GM19463 (cell line): ENCODE measurements around the gene PRMT7.

Experiments
- ATAC-seq: cut with Tn5 transposase; IDR thresholded peaks from one replicate; pipeline ENCODE4 v1.9.1; 2021; ENCODE audit warnings: mild to moderate bottlenecking, moderate library complexity; ENCODE audit not compliant: unreplicated experiment

PRMT7 gene

DNA sequence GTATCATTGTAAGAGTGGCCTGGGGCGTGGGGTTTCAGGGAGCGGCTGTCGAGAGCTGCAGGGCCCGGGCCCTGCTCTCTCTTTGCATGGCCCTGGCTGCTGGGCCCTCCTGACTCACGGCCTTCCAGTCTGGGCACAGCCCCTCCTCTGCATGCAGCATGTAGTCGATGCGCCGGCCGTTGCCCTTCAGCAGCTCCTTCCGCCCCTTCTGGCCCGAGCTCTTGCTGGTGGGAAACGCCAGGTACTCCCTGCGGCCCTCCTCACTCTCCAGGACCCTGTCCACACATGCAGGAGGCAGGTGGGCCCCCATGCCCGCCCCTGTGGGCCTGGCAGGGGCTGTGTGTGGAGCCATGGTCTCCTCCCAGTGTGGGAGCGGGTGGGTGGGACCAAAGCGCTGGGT lies 50.7 kb downstream of the PRMT7 start:
- no peak for ATAC-seq

DNA sequence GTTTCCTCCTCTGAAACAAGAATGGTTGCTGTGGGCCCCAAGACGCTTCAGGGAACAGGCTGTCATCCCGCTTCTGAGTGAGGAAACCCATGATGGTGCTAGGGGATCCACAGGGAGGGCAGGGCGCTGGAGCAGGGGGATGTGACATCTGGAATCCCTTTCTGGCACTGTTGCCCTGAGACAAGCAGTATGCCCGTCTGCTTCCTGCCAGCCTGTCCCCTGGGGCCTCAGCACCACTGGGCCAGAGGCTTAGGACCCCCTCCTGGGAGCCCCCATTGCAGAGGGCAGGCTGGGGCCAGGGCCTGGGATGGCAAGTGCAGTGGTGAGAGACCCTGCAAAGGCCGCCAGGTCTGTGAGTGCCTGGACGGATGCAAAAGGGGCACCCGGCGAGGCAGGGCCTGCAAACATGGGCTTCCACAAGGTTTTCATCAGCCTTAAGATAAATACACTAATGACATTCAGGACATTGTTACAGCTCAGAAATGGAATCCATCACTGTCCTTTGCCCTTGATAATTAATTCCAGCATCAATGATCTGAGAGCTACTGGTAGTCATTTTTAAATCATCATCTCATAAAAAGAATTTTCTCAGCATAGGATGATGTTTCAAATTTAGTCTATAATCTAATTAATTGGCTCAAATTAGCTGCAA lies 51.6 kb downstream of the PRMT7 start:
- no peak for ATAC-seq

DNA sequence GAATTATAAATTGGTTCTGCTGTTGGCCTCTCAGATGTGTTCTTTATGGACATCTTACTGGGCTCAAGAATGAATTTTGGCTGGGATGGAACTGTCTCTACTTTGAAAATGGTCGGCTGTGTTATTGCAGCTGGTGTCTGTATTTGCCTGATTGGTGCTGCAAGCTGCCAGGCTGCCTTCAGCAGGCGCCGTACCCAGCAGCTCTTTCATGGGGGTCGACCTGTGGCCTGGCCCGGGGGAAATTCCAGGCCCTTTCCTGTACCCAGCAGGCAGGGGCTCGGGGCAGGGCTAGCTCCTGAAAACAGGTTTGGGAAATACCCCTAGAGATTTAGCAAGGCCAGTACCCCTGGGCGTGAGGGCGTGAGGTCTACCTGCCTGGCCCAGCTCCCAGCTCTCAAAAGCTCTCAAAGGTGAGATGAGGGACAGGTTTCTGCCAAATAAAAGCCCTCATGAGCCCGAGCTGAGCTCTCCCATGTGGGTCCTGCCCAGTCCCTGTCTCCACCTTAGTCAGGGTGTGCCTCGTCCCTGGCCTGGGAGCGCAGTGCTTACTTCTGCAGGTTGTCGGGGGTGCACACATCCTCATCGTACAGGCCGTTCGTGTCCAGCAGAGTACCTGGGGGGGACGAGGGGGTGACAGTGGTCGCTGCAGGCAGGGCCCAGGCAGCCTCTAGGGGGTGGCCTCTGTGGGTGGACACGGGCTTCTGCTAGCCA lies 52.3 kb downstream of the PRMT7 start:
- no peak for ATAC-seq

DNA sequence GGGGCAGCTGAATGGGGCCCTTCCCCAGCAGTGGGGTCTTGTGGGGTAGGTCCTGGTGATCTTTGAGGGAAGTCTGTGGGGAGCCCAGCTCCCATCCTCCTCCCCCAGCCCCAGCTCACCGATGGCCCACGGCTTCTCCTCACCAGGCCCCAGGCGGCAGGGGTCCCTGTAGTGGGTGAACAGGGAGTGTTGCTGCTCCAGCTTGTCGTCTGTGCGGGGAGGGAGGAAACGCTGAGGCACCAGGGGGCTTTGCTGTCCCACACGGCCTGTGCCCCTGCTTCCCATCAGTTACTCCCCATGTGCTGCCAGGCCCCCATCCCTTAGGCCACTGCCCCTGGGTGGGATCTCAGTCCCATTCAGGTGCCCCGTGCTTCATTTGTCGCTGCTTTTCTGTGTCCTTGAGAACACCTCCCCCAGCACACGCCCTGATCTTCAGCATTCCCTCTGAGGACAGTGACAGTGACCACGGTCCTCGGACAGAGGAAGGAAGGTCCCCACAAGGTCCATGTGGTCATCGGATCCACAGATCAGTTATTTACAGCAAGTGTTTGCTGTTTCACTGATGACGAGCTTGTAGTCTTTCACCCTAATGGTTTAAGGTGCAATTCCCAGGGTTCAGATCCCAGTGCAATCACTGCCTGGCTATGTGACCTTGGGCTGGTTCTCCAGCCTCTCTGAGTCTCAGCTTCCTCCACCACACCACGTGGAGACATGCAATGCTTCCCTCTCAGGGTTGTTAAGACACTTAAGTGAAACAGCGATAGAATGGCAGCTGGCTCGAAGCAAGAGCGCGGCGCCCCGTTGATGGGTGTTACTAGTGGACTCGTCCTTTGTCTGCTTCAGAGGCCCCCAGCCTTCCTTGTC lies 53.1 kb downstream of the PRMT7 start:
- ATAC-seq, result no peak

DNA sequence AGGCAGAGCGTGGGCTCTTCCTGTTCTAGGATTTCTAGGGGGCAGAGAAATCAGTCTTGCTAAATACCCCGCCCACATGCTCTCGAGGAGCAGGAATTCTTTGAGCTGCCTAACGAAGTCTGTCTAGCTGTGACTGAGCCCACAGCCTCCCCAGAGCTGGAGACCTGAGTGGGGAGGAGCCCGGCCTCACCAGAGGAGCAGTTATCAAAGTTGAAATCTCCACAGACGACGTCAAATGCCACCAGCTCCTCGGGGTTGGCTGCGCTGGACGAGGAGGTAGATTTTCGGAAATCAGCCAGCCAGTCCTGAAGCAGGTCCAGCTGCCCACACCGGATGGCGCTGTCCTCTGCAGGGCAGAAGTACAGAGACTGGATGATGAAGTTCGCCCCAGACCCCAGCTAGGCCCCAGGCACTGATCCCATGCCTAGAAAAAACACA lies 53.8 kb downstream of the PRMT7 start:
- no peak for ATAC-seq

DNA sequence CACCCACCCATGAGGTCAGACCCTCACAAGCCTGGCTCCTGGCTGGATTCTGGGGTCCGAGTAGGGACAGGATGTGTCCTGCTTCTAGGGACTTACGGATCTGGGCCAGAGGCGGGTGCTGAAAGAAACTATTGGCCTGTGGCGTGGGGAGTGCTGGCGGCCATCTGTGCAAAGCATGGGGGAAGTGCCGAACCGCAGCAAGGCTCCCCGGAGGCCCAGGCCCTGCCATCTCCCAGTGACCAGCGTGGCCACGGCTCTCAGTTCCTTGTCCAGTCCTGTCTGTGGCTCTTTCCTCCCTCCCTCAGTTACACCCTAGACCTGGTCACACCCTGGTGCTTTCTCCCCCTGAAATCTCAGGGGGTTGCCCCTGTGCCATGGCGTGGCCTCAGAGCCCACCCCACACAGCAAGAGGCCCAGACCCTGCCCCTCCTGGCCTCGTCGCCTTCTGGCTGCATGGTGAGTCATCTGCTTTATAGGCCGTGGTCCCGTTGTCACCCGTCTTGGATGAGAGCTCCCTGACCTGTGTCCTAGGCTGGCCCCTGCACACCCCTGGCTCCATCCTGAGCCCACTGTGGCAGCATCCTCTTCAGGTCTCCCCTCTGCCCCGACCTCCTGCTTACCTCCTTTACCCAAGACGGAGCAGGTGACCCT lies 54.5 kb downstream of the PRMT7 start:
- no peak for ATAC-seq

DNA sequence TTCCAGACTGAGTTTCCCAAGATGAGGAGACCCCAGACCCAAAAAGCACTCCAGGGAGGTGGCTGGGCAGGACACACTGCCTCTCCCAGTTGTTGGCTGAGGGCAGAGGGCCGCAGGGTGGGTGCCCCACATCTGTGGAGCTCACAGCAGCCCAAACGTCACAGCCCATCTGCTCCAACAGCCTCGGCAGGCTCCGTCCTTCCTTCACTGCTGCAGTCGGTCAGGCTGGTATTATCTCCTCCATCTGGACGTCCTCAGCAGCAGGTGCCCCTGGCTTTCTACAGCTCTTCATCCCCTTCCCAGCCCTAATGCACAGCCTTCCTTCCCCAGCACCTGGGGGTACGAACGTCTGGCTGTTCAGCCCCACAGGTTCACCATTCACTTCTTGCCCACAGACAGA lies 55.2 kb downstream of the PRMT7 start:
- no peak for ATAC-seq

DNA sequence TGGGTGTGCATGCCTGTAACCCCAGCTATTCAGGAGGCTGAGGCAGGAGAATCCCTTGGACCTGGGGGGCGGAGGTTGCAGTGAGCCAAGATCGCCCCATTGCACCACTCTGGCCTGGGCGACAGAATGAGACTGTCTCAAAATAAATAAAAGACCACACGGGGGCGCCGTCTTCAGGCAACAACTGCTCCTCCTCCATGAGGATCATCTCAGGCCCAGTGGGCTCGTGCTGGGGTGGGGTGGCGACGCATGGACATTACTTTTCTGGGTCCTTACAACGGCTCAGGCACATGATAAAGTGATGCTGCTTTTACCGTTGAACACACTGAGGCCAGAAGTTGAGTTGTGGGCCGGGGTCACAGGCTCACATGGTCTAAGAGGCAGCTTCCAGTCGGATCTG lies 56.2 kb downstream of the PRMT7 start:
- ATAC-seq, result no peak

DNA sequence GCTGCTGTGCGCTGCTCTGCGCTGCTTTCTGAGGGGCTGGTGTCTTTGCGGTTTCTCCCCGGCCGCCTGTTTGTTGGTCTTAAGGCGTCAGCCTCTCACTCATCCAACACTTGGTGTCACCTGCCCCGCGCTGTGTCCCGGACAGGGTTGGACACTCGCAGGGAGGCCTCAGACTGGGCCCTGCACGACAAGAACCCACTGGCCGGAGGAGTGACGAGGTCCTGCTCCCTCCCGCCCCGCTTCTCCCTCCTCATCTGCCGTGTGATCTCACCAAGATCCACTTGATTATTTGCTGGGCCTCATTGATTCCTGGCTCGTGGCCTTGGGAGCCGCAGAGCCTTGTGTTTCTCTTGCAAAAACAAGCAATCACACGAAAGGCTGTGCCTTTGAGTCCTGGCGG lies 56.6 kb downstream of the PRMT7 start:
- no peak for ATAC-seq

DNA sequence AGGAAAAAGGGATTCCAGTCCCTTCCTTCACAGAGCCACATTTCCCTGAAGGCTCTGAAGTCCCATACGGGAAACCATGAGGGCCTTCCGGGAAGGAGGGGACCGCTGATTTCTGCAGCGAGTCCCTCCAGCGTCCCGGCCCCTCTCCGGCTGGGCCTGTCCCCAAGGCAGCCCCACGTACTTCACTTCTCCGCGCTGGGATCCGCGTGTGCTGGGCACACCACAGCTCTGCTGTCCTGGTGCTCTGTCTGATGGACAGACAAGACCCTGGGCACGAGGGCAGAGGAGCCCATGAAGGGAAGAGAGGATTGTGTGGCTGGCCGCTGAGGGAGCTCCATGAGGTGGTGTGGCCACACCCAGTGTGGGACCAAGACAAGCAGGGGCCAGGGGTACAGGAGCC lies 57.1 kb downstream of the PRMT7 start:
- no peak for ATAC-seq

DNA sequence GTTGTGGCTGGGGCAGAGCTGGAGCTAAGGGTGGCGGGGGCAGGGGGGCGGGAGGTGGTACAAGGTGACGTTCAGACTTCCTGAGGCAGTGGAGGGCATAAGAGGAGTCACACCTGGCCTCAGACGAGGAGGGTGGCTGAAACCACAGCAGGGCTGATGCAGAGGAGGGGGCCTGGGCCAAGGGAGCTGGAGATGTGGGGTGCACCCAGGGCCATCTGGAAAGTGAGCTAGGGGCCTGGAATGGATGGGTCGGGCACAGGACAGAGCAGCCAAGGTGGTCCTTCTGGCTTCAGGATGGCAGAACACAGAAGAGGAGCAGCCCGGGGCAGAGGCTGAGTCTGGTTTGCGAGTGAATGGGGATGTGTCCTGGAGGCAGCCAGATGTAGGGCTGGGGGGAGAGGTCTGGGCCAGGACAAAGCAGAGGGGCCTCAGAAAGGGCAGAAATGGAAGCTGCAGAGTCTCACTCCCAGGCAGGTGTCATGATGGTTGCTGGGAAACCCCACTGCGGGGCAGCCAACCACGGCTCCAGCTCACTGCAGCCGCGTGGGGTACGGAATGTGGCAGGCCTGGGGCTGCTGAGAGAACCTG lies 57.6 kb downstream of the PRMT7 start:
- ATAC-seq, result no peak

DNA sequence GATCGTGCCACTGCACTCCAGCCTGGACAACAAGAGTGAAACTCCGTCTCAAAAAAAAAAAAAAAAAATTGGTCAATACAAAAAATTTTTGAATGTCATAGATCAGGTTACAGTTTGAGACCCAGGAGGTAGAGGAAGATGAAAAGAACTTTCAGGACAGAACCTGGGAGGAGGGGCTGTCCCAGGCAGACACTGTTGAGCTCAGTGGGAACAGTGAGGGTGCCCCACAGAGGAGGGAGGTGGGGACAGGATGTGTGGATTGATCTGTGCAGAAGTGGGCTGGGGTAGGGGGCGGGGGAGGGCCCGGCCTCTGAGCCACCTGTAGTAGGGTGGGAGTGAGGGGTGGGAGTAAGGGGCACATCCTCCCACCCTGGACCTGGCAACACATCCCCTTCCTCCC lies 58.3 kb downstream of the PRMT7 start:
- no peak for ATAC-seq

DNA sequence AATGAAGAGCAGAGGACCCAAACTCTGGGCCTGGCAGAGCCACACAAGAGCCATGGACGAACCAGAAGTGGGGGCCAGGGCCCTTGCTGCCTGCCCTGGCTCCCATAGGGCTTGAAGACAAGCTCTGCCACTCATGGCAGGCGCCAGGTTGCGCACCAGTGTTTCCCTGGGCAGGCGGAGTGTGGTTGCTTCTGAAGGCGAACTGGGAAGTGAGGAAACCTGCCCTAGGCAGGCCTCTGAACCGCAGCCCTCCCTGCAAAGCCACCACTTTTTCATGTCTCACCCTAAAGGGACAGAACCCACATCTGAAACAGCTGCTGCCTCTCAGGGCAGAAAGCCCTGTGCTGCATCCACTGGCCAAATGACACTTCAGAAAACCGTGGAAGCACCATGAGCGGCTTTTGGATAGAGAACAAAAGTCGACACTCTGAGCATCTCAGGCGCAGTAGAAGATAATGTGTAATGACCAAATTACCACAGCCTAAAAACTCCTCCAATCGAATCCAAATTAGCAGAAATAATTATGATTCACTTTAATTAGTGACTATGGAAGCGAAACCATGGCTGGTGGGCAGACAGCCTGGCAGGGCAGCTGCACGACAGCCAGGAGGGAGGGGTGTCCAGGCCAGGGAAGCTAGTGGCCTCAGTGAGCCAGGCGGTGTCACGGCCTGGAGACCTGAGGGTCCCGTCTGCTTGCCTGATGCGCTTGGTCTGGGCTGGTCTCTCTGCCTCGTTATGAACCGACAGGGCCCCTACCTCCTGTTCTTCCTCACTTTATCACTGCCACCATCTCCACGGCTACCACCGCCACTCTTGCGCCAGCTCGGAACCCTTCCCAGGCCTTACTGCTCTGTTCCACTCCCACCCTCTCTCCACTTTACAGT lies 59.1 kb downstream of the PRMT7 start:
- peak; percentile 71 for ATAC-seq

DNA sequence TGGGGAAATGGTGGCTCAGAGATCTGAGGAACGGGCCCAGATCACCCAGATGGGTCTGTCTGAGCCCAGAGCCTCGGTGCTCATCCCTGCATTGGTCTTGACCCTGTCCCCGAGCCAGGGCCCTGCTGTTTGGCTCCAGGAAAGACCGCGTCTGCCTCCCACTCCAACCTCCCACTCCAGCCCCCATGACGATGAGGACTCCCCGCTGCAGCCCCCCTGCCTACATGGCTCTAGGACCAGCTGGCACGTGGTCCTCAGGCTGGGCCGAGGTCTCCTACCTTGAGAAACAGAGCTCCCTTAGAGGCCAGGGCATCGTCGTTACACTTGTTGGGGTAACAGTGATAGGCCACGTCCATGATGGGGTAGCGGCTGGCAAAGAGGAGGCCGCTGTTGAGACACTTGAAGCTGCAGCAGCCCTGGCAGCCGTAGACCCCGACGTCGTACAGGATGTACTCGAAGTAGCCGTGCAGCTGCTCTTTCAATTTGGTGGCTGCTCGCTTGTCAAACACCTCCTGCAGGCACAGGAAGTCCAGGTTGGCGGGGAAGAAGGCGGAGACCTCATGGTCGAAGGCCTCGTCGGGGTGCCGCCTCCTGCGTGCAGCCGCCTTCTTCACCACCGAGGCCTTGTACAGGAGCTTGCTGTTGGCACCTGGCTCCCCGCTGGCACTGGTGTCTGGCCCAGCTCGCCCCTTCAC lies 59.9 kb downstream of the PRMT7 start:
- no peak for ATAC-seq

DNA sequence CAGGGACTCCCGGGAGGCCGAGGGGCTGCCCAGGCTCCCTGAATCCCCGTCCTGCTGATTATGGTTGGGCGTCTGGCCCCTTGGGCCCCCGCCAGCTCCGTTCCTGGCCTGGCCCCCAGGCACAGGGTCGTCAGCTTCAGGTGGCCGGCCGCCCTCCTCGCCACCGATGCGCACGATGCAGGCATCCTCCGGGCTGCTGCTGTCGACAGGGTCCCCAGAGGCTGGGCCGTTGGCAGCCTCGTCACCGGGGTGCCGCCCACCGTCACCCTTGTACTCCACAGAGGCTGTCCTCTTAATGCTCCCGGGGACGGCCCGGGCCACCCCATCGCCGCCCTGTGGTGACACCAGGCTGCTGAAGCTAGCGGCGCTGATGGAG lies 60.4 kb downstream of the PRMT7 start:
- ATAC-seq, result no peak

DNA sequence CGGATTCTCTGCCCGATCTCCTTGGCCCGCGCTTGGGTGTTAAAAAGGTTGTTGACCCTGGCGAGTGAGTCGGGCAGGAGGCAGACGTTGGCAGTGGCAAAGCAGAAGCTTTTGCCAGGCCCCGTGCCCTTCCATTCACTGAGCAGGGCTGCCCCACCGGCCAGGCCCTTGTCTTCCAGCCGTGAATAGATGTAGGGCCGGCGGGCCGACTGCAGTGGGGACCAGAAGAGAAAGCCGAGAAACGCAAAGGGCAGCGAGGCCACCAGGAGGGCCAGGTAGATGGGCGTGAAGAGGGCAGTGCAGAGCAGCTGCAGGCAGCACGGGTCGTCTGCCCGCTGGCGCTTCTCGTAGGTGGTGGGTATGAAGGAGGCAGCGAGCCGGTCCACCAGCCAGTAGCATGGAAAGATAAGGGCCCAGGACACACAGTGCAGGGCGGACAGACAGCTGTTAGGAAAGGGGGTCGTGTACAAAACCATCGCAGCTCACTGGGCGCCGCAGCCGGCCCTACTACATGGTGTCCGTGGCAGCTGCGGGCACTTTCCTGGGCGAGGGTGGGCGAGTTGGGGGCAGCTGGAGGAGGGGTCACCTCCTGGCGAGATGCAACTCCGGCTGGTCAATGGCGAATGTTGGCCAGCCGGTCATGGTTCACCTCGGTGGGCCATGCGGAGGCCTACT lies 61.0 kb downstream of the PRMT7 start:
- ATAC-seq, result no peak

DNA sequence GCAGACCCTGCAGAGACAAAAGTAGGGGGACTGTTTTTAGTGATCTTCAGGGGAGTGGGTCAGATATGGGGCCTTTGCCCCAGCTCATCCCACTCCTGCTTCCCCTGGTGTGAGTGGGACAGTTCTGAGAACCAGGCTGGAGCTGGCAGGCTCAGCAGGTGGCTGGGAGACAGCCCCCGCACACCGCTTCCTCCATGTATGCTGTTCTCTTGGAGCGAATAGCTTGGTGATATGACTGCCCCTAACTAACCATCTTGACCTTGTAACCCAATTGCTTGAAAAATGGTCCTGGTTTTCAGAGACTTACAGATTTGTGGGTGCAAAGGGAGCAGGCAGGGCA lies 61.5 kb downstream of the PRMT7 start:
- no peak for ATAC-seq

DNA sequence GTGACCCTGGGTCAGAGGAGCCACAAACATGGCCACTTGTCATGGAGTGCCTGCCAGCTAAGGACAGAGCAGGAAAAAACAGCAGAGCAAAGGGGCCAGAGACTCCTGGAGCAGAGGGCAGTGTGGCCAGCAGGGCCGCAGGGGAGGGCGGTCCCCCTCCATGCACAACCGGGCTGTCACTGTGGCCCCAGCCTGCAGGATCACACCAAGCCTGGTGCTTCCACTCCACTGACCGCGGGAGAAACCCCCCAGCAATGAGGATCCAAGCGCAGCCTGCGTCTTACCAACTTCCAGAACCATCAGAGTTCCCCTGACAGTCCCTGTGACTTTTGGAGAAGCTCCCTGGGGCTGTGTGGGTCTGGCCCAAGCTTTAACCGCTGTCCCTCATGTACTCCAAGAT lies 62.0 kb downstream of the PRMT7 start:
- ATAC-seq, result no peak
